H1 (cell line): ENCODE measurements around the gene PML.

Source experiments
- CTCF ChIP-seq, 3 experiments: IDR thresholded peaks; 1 replicate in 2 of 3; 2 replicates in 1 of 3; pipeline versions ENCODE4 v1.5.1 to v1.6.1; 2011; ENCODE audit warnings: low read length in 3 of 3, mild to moderate bottlenecking in 3 of 3, inconsistent platforms in 2 of 3, low read depth in 1 of 3, moderate library complexity in 1 of 3; ENCODE audit not compliant: insufficient read depth in 1 of 3; ENCODE audit errors: control extremely low read depth in 1 of 3
- EP300 ChIP-seq, 2 experiments: IDR thresholded peaks; 1 replicate in 1 of 2; 2 replicates in 1 of 2; pipeline ENCODE4 v1.6.1; 2011 to 2012; ENCODE audit warnings: low read depth in 2 of 2, low read length in 2 of 2, mild to moderate bottlenecking in 2 of 2, borderline replicate concordance in 1 of 2, inconsistent platforms in 1 of 2, moderate library complexity in 1 of 2
- EZH2 ChIP-seq: fragments of 200-600 bp; sonication (generic); IDR thresholded peaks from 2 replicates; pipeline ENCODE4 v1.7.1; 2012; ENCODE audit warnings: low read depth, mild to moderate bottlenecking, moderate library complexity, low read length, inconsistent platforms; ENCODE audit not compliant: severe bottlenecking
- HDAC2 ChIP-seq, 2 experiments: fragments of 300-600 bp in 1 of 2; sonication (generic) in 1 of 2; IDR thresholded peaks; 2 replicates each; pipeline ENCODE4 v1.6.1; 2011 to 2012; ENCODE audit warnings: low read depth in 2 of 2, low read length in 2 of 2, mild to moderate bottlenecking in 2 of 2, moderate library complexity in 2 of 2, borderline replicate concordance in 1 of 2, inconsistent platforms in 1 of 2
- POLR2AphosphoS5 ChIP-seq: IDR thresholded peaks from 2 replicates; pipeline ENCODE4 v1.6.1; 2011; ENCODE audit warnings: low read depth, low read length

GRCh38 chr15:73986776-73987056 is 7.8 kb upstream of the PML start:
- TF ChIP-seq HDAC2 (IDR thresholded peaks at IDR 0.05; ENCODE audit: borderline replicate concordance in 1 of 2, low read depth in 2 of 2, low read length in 2 of 2) (no peak), EZH2 (no peak), CTCF (IDR thresholded peaks at IDR 0.05; ENCODE audit: control extremely low read depth in 1 of 3, insufficient read depth in 1 of 3, low read depth in 1 of 3, low read length in 3 of 3) (no peak), EP300 (IDR thresholded peaks at IDR 0.05; ENCODE audit: borderline replicate concordance in 1 of 2, low read depth in 2 of 2, low read length in 2 of 2) (no peak), POLR2AphosphoS5 (no peak)
